ENCODE results near the gene DAD1. TPM values are rescaled to one million over a fixed set of nuclear protein-coding genes. Genes with fewer than 3 reads are reported as not detected.
"Not testable (repeated sequence)": the region's sequence is repeated elsewhere in the genome, so short reads cannot be mapped to it uniquely, and the experiment has no call there.

Gene DAD1
- total RNA-seq (100 to 1,000 TPM; 117 to 241 (median 141) TPM), polyA plus RNA-seq (100 to 1,000 TPM; 225 to 310 TPM)
- long read RNA-seq, donor 1, transcript DAD1-201 (3 exons, 731 nt), result major isoform, 39 of 39 reads
- long read RNA-seq, donor 1, partial matches to known transcripts, result 0 of 39 reads
- long read RNA-seq, donor 1, other reads (novel, unspliced or antisense), result 0 of 39 reads
- long read RNA-seq, donor 2, transcript DAD1-201 (3 exons, 731 nt), result major isoform, 133 of 153 reads
- long read RNA-seq, donor 2, partial matches to known transcripts, result 20 of 153 reads
- long read RNA-seq, donor 2, other reads (novel, unspliced or antisense), result 0 of 153 reads
- long read RNA-seq, donor 3, transcript DAD1-201 (3 exons, 731 nt), result major isoform, 89 of 93 reads
- long read RNA-seq, donor 3, partial matches to known transcripts, result 4 of 93 reads
- long read RNA-seq, donor 3, other reads (novel, unspliced or antisense), result 0 of 93 reads

- 0% methylated on average over 44 of the region's 44 CpGs for WGBS, 3 donors
- peak; percentile 98 to 100 (median 99) for DNase-seq
- peaks cover 5% of the 10 kb centered on the region for H3K4me1 ChIP-seq (ENCODE audit: insufficient read depth)
These were observed at the start of gene DAD1 for GRCh38 chr14:22589096-22589839. Gene DAD1 (minus strand): TSS chr14:22589224. CDS start chr14:22589157, 67 bp downstream.

GRCh38 chr14:22635980-22636379, 47.0 kb upstream of the DAD1 start:
- intact Hi-C loops (cut with DNase I), result not testable (repeated sequence)

More at GRCh38 chr14:22589096-22589839, at the start of gene DAD1:
- no peaks in the 10 kb centered on the region for H3K36me3 ChIP-seq
- intact Hi-C loops (cut with DNase I), result loop anchor here in 1 of 4 donors (10.0 kb wide), 1 partner anchor 246 kb away; the partner anchor contains the start of gene MMP14
- H3K27ac ChIP-seq, result peak within 1 kb of the TSS; percentile 53 to 85
- TF ChIP-seq EP300 (IDR thresholded peaks at IDR 0.05) (peak; percentile 9), POLR2A (IDR thresholded peaks at IDR 0.05) (peak; percentile 90), CTCF (IDR thresholded peaks at IDR 0.05) (peak in 2 of 3 donors; percentile 21 to 53)
- no peaks in the 10 kb centered on the region for H3K27me3 ChIP-seq
- H3K4me3 ChIP-seq, result peak within 1 kb of the TSS; percentile 88
- H3K9me3 ChIP-seq, result no peaks in the 10 kb centered on the region

DNA sequence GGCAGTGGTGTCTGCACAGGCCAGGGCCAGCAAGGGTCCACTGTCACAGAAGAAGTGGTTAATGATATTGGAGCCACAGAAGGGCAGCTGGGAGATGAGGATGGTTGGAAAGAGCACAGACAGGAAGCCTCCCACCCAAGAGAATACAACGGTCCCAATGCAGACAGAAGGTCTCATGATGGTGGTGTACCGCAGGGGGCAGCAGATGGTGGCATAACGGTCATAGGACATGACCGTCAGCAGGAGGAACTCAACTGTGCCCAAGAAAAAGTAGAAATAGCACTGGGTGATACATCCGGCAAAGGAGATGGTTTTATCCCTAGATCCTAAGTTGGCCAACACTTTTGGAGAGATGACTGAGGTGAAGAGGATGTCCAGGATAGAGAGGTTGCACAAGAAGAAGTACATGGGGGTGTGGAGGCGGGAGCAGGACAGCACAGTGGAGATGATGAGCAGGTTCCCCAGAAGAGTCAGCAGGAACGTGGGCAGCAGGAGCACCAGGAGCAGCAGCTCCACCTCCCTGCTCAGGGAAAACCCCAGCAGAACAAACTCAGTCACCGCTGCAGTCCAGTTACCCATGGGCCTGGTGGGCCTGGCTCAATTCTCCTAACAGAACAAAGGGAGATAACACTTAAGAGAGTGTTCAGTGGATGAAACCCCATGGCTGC, 45.3 kb upstream of the DAD1 start:
- no peak overlapping the region for H3K4me3 ChIP-seq
- H3K27me3 ChIP-seq, result no peaks in the 10 kb centered on the region
- intact Hi-C loops (cut with DNase I), result no loop called here
- H3K4me1 ChIP-seq (ENCODE audit: insufficient read depth), result no peaks in the 10 kb centered on the region
- no peak for DNase-seq
- no peaks in the 10 kb centered on the region for H3K36me3 ChIP-seq
- H3K27ac ChIP-seq, result no peak overlapping the region
- 79 to 82% (median 81%) methylated on average over 8 of the region's 8 CpGs for WGBS, 3 donors
- no peak for TF ChIP-seq POLR2A (IDR thresholded peaks at IDR 0.05)
- TF ChIP-seq EP300 (IDR thresholded peaks at IDR 0.05), result no peak
- H3K9me3 ChIP-seq, result no peaks in the 10 kb centered on the region

More at GRCh38 chr14:22635980-22636379, 47.0 kb upstream of the DAD1 start:
- not testable (repeated sequence) for H3K27me3 ChIP-seq; H3K36me3 ChIP-seq; H3K27ac ChIP-seq; H3K4me3 ChIP-seq; DNase-seq; H3K4me1 ChIP-seq (ENCODE audit: insufficient read depth); H3K9me3 ChIP-seq
- 71 to 85% (median 75%) methylated on average over 1 of the region's 1 CpG for WGBS, 3 donors

DNA sequence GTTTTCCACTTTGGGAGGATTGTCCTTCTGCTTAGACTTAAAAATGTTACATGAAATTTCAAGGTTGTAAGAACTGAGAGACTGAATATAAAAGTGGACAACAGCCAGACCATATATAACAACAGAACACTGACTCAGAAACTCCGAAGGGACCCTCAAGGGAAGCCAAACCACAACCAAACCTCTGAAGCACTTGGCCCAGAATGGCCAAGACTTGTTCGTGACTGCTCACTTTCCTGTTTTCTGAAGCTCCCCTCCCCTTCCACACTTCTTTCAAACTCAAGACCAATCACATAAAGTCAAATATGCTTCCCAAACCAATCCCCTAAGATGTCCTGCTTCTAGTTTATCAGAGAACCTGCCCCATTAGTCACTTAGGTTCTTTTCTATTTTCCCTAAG, 41.5 kb upstream of the DAD1 start:
- Histone ChIP-seq H3K27me3 (no peaks in the 10 kb centered on the region), H3K27ac (no peak overlapping the region), H3K36me3 (no peaks in the 10 kb centered on the region), H3K4me3 (no peak overlapping the region), H3K9me3 (no peaks in the 10 kb centered on the region), H3K4me1 (ENCODE audit: insufficient read depth) (no peaks in the 10 kb centered on the region)
- WGBS, 3 donors, result 21 to 55% (median 34%) methylated on average over 2 of the region's 2 CpGs
- no peak for DNase-seq
- intact Hi-C loops (cut with DNase I), result no loop called here
- no peak for TF ChIP-seq POLR2A (IDR thresholded peaks at IDR 0.05)
- TF ChIP-seq EP300 (IDR thresholded peaks at IDR 0.05), result no peak
- no peak for TF ChIP-seq CTCF (IDR thresholded peaks at IDR 0.05)

- H3K4me1 ChIP-seq (ENCODE audit: insufficient read depth), result no peaks in the 10 kb centered on the region
- H3K27me3 ChIP-seq, result no peaks in the 10 kb centered on the region
- H3K4me3 ChIP-seq, result no peak overlapping the region
- no peak for DNase-seq
- H3K9me3 ChIP-seq, result no peaks in the 10 kb centered on the region
- 94 to 98% (median 95%) methylated on average over 3 of the region's 3 CpGs for WGBS, 3 donors
- no peak for TF ChIP-seq CTCF (IDR thresholded peaks at IDR 0.05)
- TF ChIP-seq EP300 (IDR thresholded peaks at IDR 0.05), result no peak
- no peak for TF ChIP-seq POLR2A (IDR thresholded peaks at IDR 0.05)
- no peak overlapping the region for H3K27ac ChIP-seq
- no peaks in the 10 kb centered on the region for H3K36me3 ChIP-seq
- intact Hi-C loops (cut with DNase I), result no loop called here
These were observed 41.0 kb upstream of the DAD1 start for GRCh38 chr14:22630066-22630465.
